CD14-positive monocyte (primary cell): ENCODE data around the gene ITPR1. TPM values are rescaled to one million over a fixed set of nuclear protein-coding genes. Genes with fewer than 3 reads are reported as not detected.

Experiments
- DNase-seq, 3 donors: peaks; one replicate each; pipeline ENCODE4 v3.0.0-alpha.2; 2011 to 2022
- H2AFZ ChIP-seq: 2 replicates; pipeline ENCODE4 v1.6.0; 2012; ENCODE audit warnings: mild to moderate bottlenecking, low read depth, low read length, inconsistent platforms; ENCODE audit not compliant: insufficient read depth, poor library complexity, severe bottlenecking
- H3K27ac ChIP-seq, 2 donors: 1 replicate in 1 of 2; 2 replicates in 1 of 2; pipeline ENCODE4 v1.5.1; 2012 to 2013; ENCODE audit warnings: low read length in 2 of 2, control low read depth in 1 of 2, inconsistent platforms in 1 of 2, low read depth in 1 of 2, mild to moderate bottlenecking in 1 of 2
- H3K27me3 ChIP-seq, 2 donors: one replicate each; pipeline versions ENCODE4 v1.6.0 to v1.6.1; 2011 to 2013; ENCODE audit warnings: low read length in 2 of 2; ENCODE audit not compliant: control insufficient read depth in 2 of 2, insufficient read depth in 2 of 2
- H3K36me3 ChIP-seq, 2 donors: replicated peaks in 1 of 2; 1 replicate in 1 of 2; 2 replicates in 1 of 2; pipeline versions ENCODE4 v1.5.1 to v1.6.1; 2012 to 2013; ENCODE audit warnings: low read length in 2 of 2, control low read depth in 1 of 2, inconsistent platforms in 1 of 2, mild to moderate bottlenecking in 1 of 2; ENCODE audit not compliant: insufficient read depth in 2 of 2, control insufficient read depth in 1 of 2
- H3K4me1 ChIP-seq, 2 donors: 1 replicate in 1 of 2; 2 replicates in 1 of 2; pipeline versions ENCODE4 v1.5.1 to v1.6.1; 2012 to 2013; ENCODE audit warnings: low read length in 2 of 2, control low read depth in 1 of 2, inconsistent platforms in 1 of 2, mild to moderate bottlenecking in 1 of 2, moderate library complexity in 1 of 2; ENCODE audit not compliant: insufficient read depth in 2 of 2, control insufficient read depth in 1 of 2
- H3K4me2 ChIP-seq: replicated peaks from 2 replicates; pipeline ENCODE3; 2012; ENCODE audit warnings: low read length, moderate library complexity, mild to moderate bottlenecking; ENCODE audit not compliant: poor library complexity, severe bottlenecking; ENCODE audit errors: extremely low read depth
- H3K4me3 ChIP-seq, 3 experiments: fragments of 200-600 bp in 1 of 3; sonication (generic) in 1 of 3; replicated peaks in 1 of 3; 1 replicate in 2 of 3; 2 replicates in 1 of 3; pipeline ENCODE4 v1.5.1; 2011 to 2013; ENCODE audit warnings: low read length in 3 of 3, mild to moderate bottlenecking in 3 of 3, control low read depth in 2 of 3, low read depth in 2 of 3, inconsistent platforms in 1 of 3, moderate library complexity in 1 of 3
- H3K79me2 ChIP-seq: 2 replicates; pipeline ENCODE4 v1.6.0; 2012; ENCODE audit warnings: mild to moderate bottlenecking, control low read depth, inconsistent platforms, low read length, moderate library complexity; ENCODE audit not compliant: insufficient read depth
- H3K9ac ChIP-seq: 2 replicates; pipeline ENCODE4 v1.6.0; 2017; ENCODE audit warnings: low read length, mild to moderate bottlenecking; ENCODE audit not compliant: insufficient read depth, poor library complexity, severe bottlenecking
- H3K9me3 ChIP-seq, 2 donors: replicated peaks in 1 of 2; 1 replicate in 1 of 2; 2 replicates in 1 of 2; pipeline versions ENCODE4 v1.5.1 to v1.6.1; 2012 to 2013; ENCODE audit warnings: low read length in 2 of 2, control low read depth in 1 of 2; ENCODE audit not compliant: control insufficient read depth in 1 of 2, insufficient read depth in 1 of 2
- H4K20me1 ChIP-seq: 2 replicates; pipeline ENCODE4 v1.6.0; 2012; ENCODE audit warnings: mild to moderate bottlenecking, low read length, control low read depth, moderate library complexity; ENCODE audit not compliant: insufficient read depth
- H3K27ac Mint-ChIP-seq, 7 donors: one replicate each; pipeline ENCODE4 v1.8.0; 2020; ENCODE audit warnings: mild to moderate bottlenecking in 7 of 7, mixed read lengths in 7 of 7, moderate library complexity in 6 of 7, inconsistent platforms in 2 of 7
- H3K27me3 Mint-ChIP-seq, 3 donors: one replicate each; pipeline ENCODE4 v1.8.0; 2021 to 2022; ENCODE audit warnings: low read depth in 3 of 3, mild to moderate bottlenecking in 3 of 3, mixed read lengths in 3 of 3, moderate library complexity in 3 of 3, inconsistent platforms in 1 of 3
- H3K36me3 Mint-ChIP-seq, 2 donors: one replicate each; pipeline ENCODE4 v1.8.0; 2020; ENCODE audit warnings: mixed read lengths in 2 of 2, inconsistent platforms in 1 of 2, mild to moderate bottlenecking in 1 of 2
- H3K4me1 Mint-ChIP-seq: one replicate; pipeline ENCODE4 v1.8.0; 2020; ENCODE audit warnings: mild to moderate bottlenecking, mixed read lengths
- H3K4me3 Mint-ChIP-seq, 2 donors: one replicate each; pipeline ENCODE4 v1.8.0; 2020; ENCODE audit warnings: mild to moderate bottlenecking in 2 of 2, mixed read lengths in 2 of 2, moderate library complexity in 1 of 2
- H3K9me3 Mint-ChIP-seq, 7 donors: one replicate each; pipeline ENCODE4 v1.8.0; 2020 to 2022; ENCODE audit warnings: mixed read lengths in 7 of 7, mild to moderate bottlenecking in 6 of 7, moderate library complexity in 6 of 7, inconsistent platforms in 2 of 7
- WGBS: methylation state at CpG from one replicate; pipeline ENCODE4 v1.1.5; 2013; ENCODE audit warnings: missing lambda C conversion rate; ENCODE audit not compliant: insufficient coverage; 5-methylcytosine and 5-hydroxymethylcytosine counted together
- intact Hi-C, 2 donors: fragments of 100-400 bp; cut with micrococcal nuclease; formaldehyde crosslinking; loops; one replicate each; pipeline versions ENCODE4 v1.15.0 to v1.15.1; 2023
- polyA plus RNA-seq, 3 donors: library from polyadenylated mRNA; depleted of rRNA in 1 of 3; unstranded in 2 of 3; stranded (reverse) in 1 of 3; fragments of 300-500 nt in 2 of 3; fragments of >200 nt in 1 of 3; fragmentation: Illumina TruSeq in 2 of 3; gene quantifications; 1 replicate in 2 of 3; 2 replicates in 1 of 3; pipeline ENCODE4 v1.2.3, GENCODE V29; 2012 to 2021
- TF ChIP-seq, protein P1 (sequence below): fragments of 200-600 bp; IDR thresholded peaks from one replicate; pipeline ENCODE4 v1.8.0; 2022; ENCODE audit warnings: antibody characterized with exemption, mild to moderate bottlenecking

Gene ITPR1
- polyA plus RNA-seq, 3 donors: 3.2 to 21.1 (median 7.1) TPM

DNA sequence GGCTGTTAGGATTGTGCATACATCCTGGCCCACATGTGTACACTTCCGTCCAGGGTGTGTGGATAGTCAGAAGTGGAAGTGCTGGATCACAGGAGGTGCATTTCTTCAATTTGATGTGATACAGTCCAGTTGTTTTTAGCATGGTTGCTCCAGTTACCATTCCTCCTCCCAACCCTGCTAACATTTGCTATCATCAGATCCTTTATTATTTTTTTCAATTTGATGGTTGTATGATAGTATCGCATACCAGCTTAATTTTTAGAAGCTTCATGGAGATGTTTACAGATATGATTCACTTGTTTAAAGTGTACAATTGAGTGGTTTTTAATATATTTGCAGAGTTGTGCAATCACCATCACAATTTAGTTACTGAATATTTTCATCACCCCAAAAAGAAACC is 202.7 kb downstream of the ITPR1 start:
- no peaks in the 10 kb centered on the region for H3K27me3 Mint-ChIP-seq
- Histone ChIP-seq H2AFZ (no peak overlapping the region), H3K36me3 (peaks cover 70 to 98% of the 10 kb centered on the region in 2 donors), H3K4me2 (no peak overlapping the region), H3K79me2 (no peaks in the 10 kb centered on the region), H3K9ac (no peak overlapping the region), H3K9me3 (no peaks in the 10 kb centered on the region), H3K4me1 (no peaks in the 10 kb centered on the region), H4K20me1 (no peaks in the 10 kb centered on the region), H3K27ac (no peak overlapping the region), H3K4me3 (no peak overlapping the region), H3K27me3 (no peaks in the 10 kb centered on the region)
- no peaks in the 10 kb centered on the region for H3K9me3 Mint-ChIP-seq
- H3K27ac Mint-ChIP-seq: no peak overlapping the region
- WGBS: no CpG with 5 or more reads among the region's 2 CpGs
- no peak for DNase-seq
- peaks cover 84 to 95% of the 10 kb centered on the region in 2 donors for H3K36me3 Mint-ChIP-seq
- H3K4me3 Mint-ChIP-seq: no peak overlapping the region
- intact Hi-C loops: no loop called here
- TF ChIP-seq, protein P1, sequence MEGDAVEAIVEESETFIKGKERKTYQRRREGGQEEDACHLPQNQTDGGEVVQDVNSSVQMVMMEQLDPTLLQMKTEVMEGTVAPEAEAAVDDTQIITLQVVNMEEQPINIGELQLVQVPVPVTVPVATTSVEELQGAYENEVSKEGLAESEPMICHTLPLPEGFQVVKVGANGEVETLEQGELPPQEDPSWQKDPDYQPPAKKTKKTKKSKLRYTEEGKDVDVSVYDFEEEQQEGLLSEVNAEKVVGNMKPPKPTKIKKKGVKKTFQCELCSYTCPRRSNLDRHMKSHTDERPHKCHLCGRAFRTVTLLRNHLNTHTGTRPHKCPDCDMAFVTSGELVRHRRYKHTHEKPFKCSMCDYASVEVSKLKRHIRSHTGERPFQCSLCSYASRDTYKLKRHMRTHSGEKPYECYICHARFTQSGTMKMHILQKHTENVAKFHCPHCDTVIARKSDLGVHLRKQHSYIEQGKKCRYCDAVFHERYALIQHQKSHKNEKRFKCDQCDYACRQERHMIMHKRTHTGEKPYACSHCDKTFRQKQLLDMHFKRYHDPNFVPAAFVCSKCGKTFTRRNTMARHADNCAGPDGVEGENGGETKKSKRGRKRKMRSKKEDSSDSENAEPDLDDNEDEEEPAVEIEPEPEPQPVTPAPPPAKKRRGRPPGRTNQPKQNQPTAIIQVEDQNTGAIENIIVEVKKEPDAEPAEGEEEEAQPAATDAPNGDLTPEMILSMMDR: no peak
- peaks cover 11% of the 10 kb centered on the region for H3K4me1 Mint-ChIP-seq

DNA sequence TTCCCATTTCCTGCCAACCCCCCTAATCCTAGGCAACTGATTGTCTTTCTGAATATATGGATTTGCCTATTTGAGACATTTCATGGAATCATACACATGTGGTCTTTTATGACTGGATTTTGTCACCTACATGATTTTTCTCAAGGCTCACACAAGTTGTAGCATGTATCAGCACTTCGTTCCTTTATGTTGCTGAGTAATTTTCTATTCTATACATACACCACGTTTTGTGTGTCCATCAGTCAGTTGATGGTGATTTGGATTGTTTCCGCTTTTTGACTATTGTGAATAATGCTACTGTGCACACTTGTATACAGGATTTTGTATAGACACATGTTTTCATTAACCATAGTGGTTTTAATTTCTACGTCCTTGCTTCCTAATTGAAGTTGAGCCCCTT is 203.1 kb downstream of the ITPR1 start:
- peaks cover 81 to 95% of the 10 kb centered on the region in 2 donors for H3K36me3 Mint-ChIP-seq
- peaks cover 71 to 98% of the 10 kb centered on the region in 2 donors for H3K36me3 ChIP-seq

More for the DNA sequence above, 203.1 kb downstream of the ITPR1 start:
- H3K9me3 Mint-ChIP-seq: no peaks in the 10 kb centered on the region
- intact Hi-C loops: no loop called here
- Histone ChIP-seq H3K27me3 (no peaks in the 10 kb centered on the region), H3K4me2 (no peak overlapping the region), H4K20me1 (no peaks in the 10 kb centered on the region), H3K27ac (no peak overlapping the region), H2AFZ (no peak overlapping the region), H3K4me1 (no peaks in the 10 kb centered on the region), H3K79me2 (no peaks in the 10 kb centered on the region), H3K9me3 (no peaks in the 10 kb centered on the region), H3K9ac (no peak overlapping the region), H3K4me3 (no peak overlapping the region)
- no CpG with 5 or more reads among the region's 4 CpGs for WGBS
- no peak overlapping the region for H3K4me3 Mint-ChIP-seq
- H3K4me1 Mint-ChIP-seq: peaks cover 11% of the 10 kb centered on the region
- no peak overlapping the region for H3K27ac Mint-ChIP-seq
- H3K27me3 Mint-ChIP-seq: no peaks in the 10 kb centered on the region
- TF ChIP-seq, protein P1: no peak
- no peak for DNase-seq
